GM12872 (cell line): ENCODE results near the gene SAMD4B.

Source experiments
- TF ChIP-seq, protein P1 (sequence below): IDR thresholded peaks from 3 replicates; pipeline ENCODE4 v1.5.1; 2011; ENCODE audit warnings: low read depth, mild to moderate bottlenecking, low read length, moderate library complexity; ENCODE audit not compliant: insufficient read depth

SAMD4B gene

DNA sequence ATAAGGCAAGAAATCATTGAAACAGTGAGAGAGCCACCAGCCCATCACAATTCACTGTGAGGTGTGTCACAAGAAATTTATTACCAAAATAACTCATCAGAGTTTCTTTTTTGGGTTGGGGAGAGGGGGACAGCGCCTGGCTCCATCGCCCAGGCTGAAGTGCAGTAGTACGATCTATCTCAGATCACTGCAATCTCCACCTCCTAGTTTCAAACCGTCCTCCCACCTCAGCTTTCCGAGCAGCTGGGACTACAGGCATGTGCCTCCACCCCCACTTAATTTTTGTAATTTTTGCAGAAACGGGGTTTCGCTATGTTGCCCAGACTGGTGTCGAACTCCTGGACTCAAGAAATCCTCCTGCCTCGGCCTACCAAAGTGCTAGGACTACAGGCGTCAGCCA lies 42.4 kb upstream of the SAMD4B start:
- TF ChIP-seq, protein P1, sequence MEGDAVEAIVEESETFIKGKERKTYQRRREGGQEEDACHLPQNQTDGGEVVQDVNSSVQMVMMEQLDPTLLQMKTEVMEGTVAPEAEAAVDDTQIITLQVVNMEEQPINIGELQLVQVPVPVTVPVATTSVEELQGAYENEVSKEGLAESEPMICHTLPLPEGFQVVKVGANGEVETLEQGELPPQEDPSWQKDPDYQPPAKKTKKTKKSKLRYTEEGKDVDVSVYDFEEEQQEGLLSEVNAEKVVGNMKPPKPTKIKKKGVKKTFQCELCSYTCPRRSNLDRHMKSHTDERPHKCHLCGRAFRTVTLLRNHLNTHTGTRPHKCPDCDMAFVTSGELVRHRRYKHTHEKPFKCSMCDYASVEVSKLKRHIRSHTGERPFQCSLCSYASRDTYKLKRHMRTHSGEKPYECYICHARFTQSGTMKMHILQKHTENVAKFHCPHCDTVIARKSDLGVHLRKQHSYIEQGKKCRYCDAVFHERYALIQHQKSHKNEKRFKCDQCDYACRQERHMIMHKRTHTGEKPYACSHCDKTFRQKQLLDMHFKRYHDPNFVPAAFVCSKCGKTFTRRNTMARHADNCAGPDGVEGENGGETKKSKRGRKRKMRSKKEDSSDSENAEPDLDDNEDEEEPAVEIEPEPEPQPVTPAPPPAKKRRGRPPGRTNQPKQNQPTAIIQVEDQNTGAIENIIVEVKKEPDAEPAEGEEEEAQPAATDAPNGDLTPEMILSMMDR = no peak

- TF ChIP-seq, protein P1 = no peak
Measured at GRCh38 chr19:39301021-39301420, 41.2 kb upstream of the SAMD4B start.

DNA sequence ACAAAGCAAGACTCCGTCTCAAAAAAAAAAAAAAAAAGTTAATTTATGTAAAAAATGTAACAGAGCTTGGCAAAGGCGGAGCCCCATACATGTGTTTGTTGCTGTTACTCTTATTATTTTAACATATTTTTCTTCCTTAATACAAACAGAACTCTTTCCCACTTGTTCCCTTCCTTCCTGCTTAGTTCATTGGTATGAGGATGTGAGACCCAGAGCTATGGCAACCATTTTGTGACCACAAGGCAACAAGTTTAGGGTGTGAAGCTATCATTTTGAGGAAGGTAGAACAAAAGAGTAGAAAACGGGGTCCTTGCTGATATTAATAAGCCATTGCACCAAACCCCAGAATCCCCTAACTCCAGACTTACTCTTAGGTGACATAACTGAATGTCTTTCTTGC lies 40.7 kb upstream of the SAMD4B start:
- TF ChIP-seq, protein P1 = no peak

- TF ChIP-seq, protein P1 = no peak
Measured at GRCh38 chr19:39303373-39304184, 38.6 kb upstream of the SAMD4B start.

DNA sequence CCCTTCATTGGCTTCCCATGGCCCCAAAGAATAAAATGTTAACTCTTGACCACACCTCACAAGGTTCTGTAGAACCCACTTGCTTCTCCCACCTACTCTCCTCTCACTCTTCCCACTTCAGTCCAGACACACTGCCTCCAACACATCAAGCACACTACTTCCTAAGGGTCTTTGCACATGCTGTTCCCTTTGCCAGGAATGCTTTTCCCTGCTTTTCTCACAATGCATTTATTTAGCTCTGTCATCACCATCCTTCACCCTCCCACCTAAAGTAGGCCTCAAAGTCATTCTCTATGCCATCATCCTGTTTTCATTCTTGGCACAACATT lies 38.1 kb upstream of the SAMD4B start:
- TF ChIP-seq, protein P1 = no peak

GRCh38 chr19:39304701-39305571 lies 37.3 kb upstream of the SAMD4B start:
- TF ChIP-seq, protein P1 = no peak

GRCh38 chr19:39306075-39306474 lies 36.1 kb upstream of the SAMD4B start:
- TF ChIP-seq, protein P1 = no peak
